Cardiac muscle cell (in vitro differentiated cells and primary cell): ENCODE results near the gene DUSP22. TPM values are rescaled to one million over a fixed set of nuclear protein-coding genes. Genes with fewer than 3 reads are reported as not detected.

ENCODE experiments used
- DNase-seq, 2 donors: peaks; one replicate each; pipeline versions ENCODE4 v3.0.0 to v3.0.0-alpha.2; 2010 to 2017; ENCODE audit warnings: low read depth in 1 of 2, low spot score in 1 of 2
- H3K27ac ChIP-seq: fragments of 200-600 bp; sonication (generic); 2 replicates; pipeline ENCODE4 v1.5.1; 2016
- H3K27me3 ChIP-seq: fragments of 200-600 bp; sonication (generic); 2 replicates; pipeline ENCODE4 v1.6.0; 2016; ENCODE audit warnings: control low read depth
- H3K36me3 ChIP-seq: fragments of 200-600 bp; sonication (generic); 2 replicates; pipeline ENCODE4 v1.5.1; 2016; ENCODE audit warnings: control low read depth
- H3K4me1 ChIP-seq: fragments of 200-600 bp; sonication (generic); 2 replicates; pipeline ENCODE4 v1.8.1; 2017; ENCODE audit warnings: low read depth, mild to moderate bottlenecking, mixed run types
- H3K4me3 ChIP-seq: fragments of 200-600 bp; sonication (generic); 2 replicates; pipeline ENCODE4 v1.5.1; 2016; ENCODE audit warnings: mild to moderate bottlenecking
- H3K9me3 ChIP-seq: fragments of 200-600 bp; sonication (generic); 2 replicates; pipeline ENCODE4 v1.5.1; 2017; ENCODE audit warnings: low read depth, mild to moderate bottlenecking, control low read depth
- CTCF ChIP-seq: IDR thresholded peaks from 2 replicates; pipeline ENCODE4 v1.5.1; 2012; ENCODE audit warnings: low read depth, mild to moderate bottlenecking, low read length
- polyA plus RNA-seq: library from polyadenylated mRNA; unstranded; fragments of >200 nt; fragmentation: Nextera tagmentation; extraction: Ambion mirVana; gene quantifications from 2 replicates; pipeline ENCODE4 v1.2.1, GENCODE V29; 2016
- total RNA-seq: library from RNA; depleted of rRNA; stranded (reverse); fragments of >200 nt; gene quantifications from 2 replicates; pipeline ENCODE4 v1.2.3, GENCODE V29; 2016

Gene DUSP22
- total and polyA plus RNA-seq, 2 experiments from 2014 or later, result 50.7 to 89.3 TPM

GRCh38 chr6:352896-353470 lies 60.7 kb downstream of the DUSP22 start:
- Histone ChIP-seq H3K4me1 (no peaks in the 10 kb centered on the region), H3K27me3 (no peaks in the 10 kb centered on the region), H3K27ac (no peak overlapping the region), H3K9me3 (peaks cover 2% of the 10 kb centered on the region), H3K4me3 (no peak overlapping the region), H3K36me3 (no peaks in the 10 kb centered on the region)
- no peak for TF ChIP-seq CTCF
- no peak for DNase-seq

GRCh38 chr6:353642-354614 lies 61.6 kb downstream of the DUSP22 start:
- no peaks in the 10 kb centered on the region for H3K27me3 ChIP-seq
- DNase-seq, result no peak
- no peaks in the 10 kb centered on the region for H3K4me1 ChIP-seq
- no peak for TF ChIP-seq CTCF
- H3K36me3 ChIP-seq, result no peaks in the 10 kb centered on the region
- no peak overlapping the region for H3K27ac ChIP-seq
- H3K9me3 ChIP-seq, result peaks cover 2% of the 10 kb centered on the region
- H3K4me3 ChIP-seq, result no peak overlapping the region

- no peak overlapping the region for H3K27ac ChIP-seq
- no peaks in the 10 kb centered on the region for H3K27me3 ChIP-seq
- H3K4me3 ChIP-seq, result no peak overlapping the region
- no peak for DNase-seq
- no peaks in the 10 kb centered on the region for H3K4me1 ChIP-seq
- peaks cover 2% of the 10 kb centered on the region for H3K9me3 ChIP-seq
- no peaks in the 10 kb centered on the region for H3K36me3 ChIP-seq
- no peak for TF ChIP-seq CTCF
Measured at GRCh38 chr6:354631-355280, 62.5 kb downstream of the DUSP22 start.

GRCh38 chr6:355373-356208 lies 63.3 kb downstream of the DUSP22 start:
- H3K4me3 ChIP-seq, result no peak overlapping the region
- H3K27me3 ChIP-seq, result no peaks in the 10 kb centered on the region
- no peak for TF ChIP-seq CTCF
- H3K4me1 ChIP-seq, result no peaks in the 10 kb centered on the region
- DNase-seq, result no peak
- H3K36me3 ChIP-seq, result no peaks in the 10 kb centered on the region
- H3K27ac ChIP-seq, result no peak overlapping the region
- H3K9me3 ChIP-seq, result peaks cover 3% of the 10 kb centered on the region

- Histone ChIP-seq H3K27ac (no peak overlapping the region), H3K36me3 (no peaks in the 10 kb centered on the region), H3K4me3 (no peak overlapping the region), H3K27me3 (no peaks in the 10 kb centered on the region), H3K4me1 (no peaks in the 10 kb centered on the region), H3K9me3 (peaks cover 5% of the 10 kb centered on the region)
- DNase-seq, result no peak
- TF ChIP-seq CTCF, result no peak
Measured at GRCh38 chr6:356828-357251, 64.6 kb downstream of the DUSP22 start.
